Type B pancreatic cell (in vitro differentiated cells): ENCODE measurements around the gene CLCN4. TPM values are rescaled to one million over a fixed set of nuclear protein-coding genes. Genes with fewer than 3 reads are reported as not detected.

Source experiments
- DNase-seq: peaks from one replicate; pipeline ENCODE4 v3.0.0; 2021; ENCODE audit warnings: mixed read lengths; ENCODE audit not compliant: unreplicated experiment; ENCODE audit errors: extremely low spot score
- H3K27ac Mint-ChIP-seq: 2 replicates; pipeline ENCODE4 v1.8.0; 2021; ENCODE audit warnings: mild to moderate bottlenecking, mixed read lengths
- H3K27me3 Mint-ChIP-seq: 2 replicates; pipeline ENCODE4 v1.8.0; 2021; ENCODE audit warnings: mixed read lengths
- H3K36me3 Mint-ChIP-seq: 2 replicates; pipeline ENCODE4 v1.8.0; 2021; ENCODE audit warnings: mixed read lengths
- H3K4me1 Mint-ChIP-seq: one replicate; pipeline ENCODE4 v1.8.0; 2021; ENCODE audit warnings: mixed read lengths; ENCODE audit not compliant: unreplicated experiment
- H3K4me3 Mint-ChIP-seq: 2 replicates; pipeline ENCODE4 v1.8.0; 2021; ENCODE audit warnings: mild to moderate bottlenecking, mixed read lengths
- H3K9me3 Mint-ChIP-seq: 2 replicates; pipeline ENCODE4 v1.8.0; 2021; ENCODE audit warnings: mixed read lengths
- total RNA-seq: library from RNA; stranded (reverse); gene quantifications from 2 replicates; pipeline ENCODE4 v1.2.1, GENCODE V29; 2021; ENCODE audit warnings: low replicate concordance
- TF ChIP-seq, protein P1 (sequence below): fragments of 200-600 bp; sonication (generic); conservative IDR thresholded peaks from 2 replicates; pipeline ENCODE4 v1.5.0; 2021; ENCODE audit warnings: antibody characterized with exemption, mild to moderate bottlenecking

Gene CLCN4
- total RNA-seq, 1 donor from 2014 or later = 13.0 TPM

- Mint-ChIP-seq H3K4me3 (peak overlapping the region; percentile 77), H3K27ac (no peak overlapping the region), H3K4me1 (peaks cover 7% of the 10 kb centered on the region), H3K36me3 (no peaks in the 10 kb centered on the region), H3K27me3 (peaks cover 3% of the 10 kb centered on the region), H3K9me3 (no peaks in the 10 kb centered on the region)
- TF ChIP-seq, protein P1, sequence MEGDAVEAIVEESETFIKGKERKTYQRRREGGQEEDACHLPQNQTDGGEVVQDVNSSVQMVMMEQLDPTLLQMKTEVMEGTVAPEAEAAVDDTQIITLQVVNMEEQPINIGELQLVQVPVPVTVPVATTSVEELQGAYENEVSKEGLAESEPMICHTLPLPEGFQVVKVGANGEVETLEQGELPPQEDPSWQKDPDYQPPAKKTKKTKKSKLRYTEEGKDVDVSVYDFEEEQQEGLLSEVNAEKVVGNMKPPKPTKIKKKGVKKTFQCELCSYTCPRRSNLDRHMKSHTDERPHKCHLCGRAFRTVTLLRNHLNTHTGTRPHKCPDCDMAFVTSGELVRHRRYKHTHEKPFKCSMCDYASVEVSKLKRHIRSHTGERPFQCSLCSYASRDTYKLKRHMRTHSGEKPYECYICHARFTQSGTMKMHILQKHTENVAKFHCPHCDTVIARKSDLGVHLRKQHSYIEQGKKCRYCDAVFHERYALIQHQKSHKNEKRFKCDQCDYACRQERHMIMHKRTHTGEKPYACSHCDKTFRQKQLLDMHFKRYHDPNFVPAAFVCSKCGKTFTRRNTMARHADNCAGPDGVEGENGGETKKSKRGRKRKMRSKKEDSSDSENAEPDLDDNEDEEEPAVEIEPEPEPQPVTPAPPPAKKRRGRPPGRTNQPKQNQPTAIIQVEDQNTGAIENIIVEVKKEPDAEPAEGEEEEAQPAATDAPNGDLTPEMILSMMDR = no peak
- no peak for DNase-seq
These were observed 1.7 kb downstream of the CLCN4 start for GRCh38 chrX:10158279-10159144.

DNA sequence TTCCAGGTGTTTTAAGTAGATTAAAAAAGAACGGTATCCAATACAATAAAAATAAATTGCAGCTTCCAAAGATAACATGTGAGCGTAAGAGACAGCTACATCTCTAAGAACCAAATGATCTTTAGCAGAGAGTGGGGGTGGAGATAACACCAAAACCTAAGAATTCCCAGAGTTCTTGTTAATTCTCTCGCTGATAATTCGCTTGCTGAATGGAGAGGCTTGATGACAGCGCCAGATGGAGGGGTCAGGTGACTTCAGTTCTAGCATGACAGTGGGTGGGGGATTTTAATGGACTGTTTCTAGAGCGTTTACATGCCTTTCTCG is 2.3 kb downstream of the CLCN4 start:
- TF ChIP-seq, protein P1 = no peak
- H3K4me1 Mint-ChIP-seq = peaks cover 7% of the 10 kb centered on the region
- H3K4me3 Mint-ChIP-seq = peak overlapping the region; percentile 77
- no peak for DNase-seq
- H3K9me3 Mint-ChIP-seq = no peaks in the 10 kb centered on the region
- no peaks in the 10 kb centered on the region for H3K36me3 Mint-ChIP-seq
- H3K27ac Mint-ChIP-seq = no peak overlapping the region
- peaks cover 3% of the 10 kb centered on the region for H3K27me3 Mint-ChIP-seq

DNA sequence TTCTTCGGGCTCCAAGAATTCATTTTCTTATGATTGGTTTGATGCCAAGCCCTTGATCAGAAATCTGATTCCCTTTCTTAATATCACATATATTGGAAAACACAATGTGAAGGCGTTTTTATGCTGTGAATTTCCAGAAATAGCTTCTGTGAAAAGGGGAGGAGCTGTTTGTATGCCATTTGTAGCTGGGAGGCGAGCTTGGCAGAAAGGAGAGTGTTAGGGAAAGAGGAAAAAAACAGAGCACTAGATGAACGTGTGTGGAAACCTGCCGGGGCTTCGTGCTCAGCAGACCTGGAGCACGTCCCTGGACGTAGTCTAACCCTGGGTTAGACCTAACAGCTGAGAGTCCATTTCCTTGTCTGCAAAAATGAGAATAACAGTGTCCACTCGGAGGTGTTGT is 3.4 kb downstream of the CLCN4 start:
- H3K4me1 Mint-ChIP-seq = peaks cover 7% of the 10 kb centered on the region
- H3K9me3 Mint-ChIP-seq = no peaks in the 10 kb centered on the region
- no peak for DNase-seq
- H3K27ac Mint-ChIP-seq = no peak overlapping the region
- H3K4me3 Mint-ChIP-seq = no peak overlapping the region
- no peaks in the 10 kb centered on the region for H3K36me3 Mint-ChIP-seq
- peaks cover 3% of the 10 kb centered on the region for H3K27me3 Mint-ChIP-seq
- TF ChIP-seq, protein P1 = no peak

GRCh38 chrX:10163031-10163430 is 6.3 kb downstream of the CLCN4 start:
- H3K36me3 Mint-ChIP-seq = no peaks in the 10 kb centered on the region
- TF ChIP-seq, protein P1 = no peak

GRCh38 chrX:10164879-10165278 is 8.1 kb downstream of the CLCN4 start:
- H3K27me3 Mint-ChIP-seq = no peaks in the 10 kb centered on the region
- no peak overlapping the region for H3K27ac Mint-ChIP-seq
- H3K36me3 Mint-ChIP-seq = no peaks in the 10 kb centered on the region
- no peak overlapping the region for H3K4me3 Mint-ChIP-seq
- no peaks in the 10 kb centered on the region for H3K4me1 Mint-ChIP-seq
- TF ChIP-seq, protein P1 = no peak
- DNase-seq = no peak
- H3K9me3 Mint-ChIP-seq = peaks cover 6% of the 10 kb centered on the region

More at GRCh38 chrX:10163031-10163430, 6.3 kb downstream of the CLCN4 start:
- Mint-ChIP-seq H3K4me3 (no peak overlapping the region), H3K27me3 (peaks cover 3% of the 10 kb centered on the region), H3K4me1 (no peaks in the 10 kb centered on the region), H3K9me3 (no peaks in the 10 kb centered on the region), H3K27ac (no peak overlapping the region)
- DNase-seq = no peak
